Left forelimb (tissue), 1 donor: ENCODE results near the gene RUNX3.
"Not testable (repeated sequence)": the region's sequence is repeated elsewhere in the genome, so short reads cannot be mapped to it uniquely, and the experiment has no call there.

ENCODE experiments used
- DNase-seq: peaks from one replicate; pipeline ENCODE4 v3.0.0-alpha.2; 2018; ENCODE audit warnings: low spot score

RUNX3 gene

GRCh38 chr1:24901791-24902470 lies 28.1 kb downstream of the RUNX3 start:
- DNase-seq: peak; percentile 37

DNA sequence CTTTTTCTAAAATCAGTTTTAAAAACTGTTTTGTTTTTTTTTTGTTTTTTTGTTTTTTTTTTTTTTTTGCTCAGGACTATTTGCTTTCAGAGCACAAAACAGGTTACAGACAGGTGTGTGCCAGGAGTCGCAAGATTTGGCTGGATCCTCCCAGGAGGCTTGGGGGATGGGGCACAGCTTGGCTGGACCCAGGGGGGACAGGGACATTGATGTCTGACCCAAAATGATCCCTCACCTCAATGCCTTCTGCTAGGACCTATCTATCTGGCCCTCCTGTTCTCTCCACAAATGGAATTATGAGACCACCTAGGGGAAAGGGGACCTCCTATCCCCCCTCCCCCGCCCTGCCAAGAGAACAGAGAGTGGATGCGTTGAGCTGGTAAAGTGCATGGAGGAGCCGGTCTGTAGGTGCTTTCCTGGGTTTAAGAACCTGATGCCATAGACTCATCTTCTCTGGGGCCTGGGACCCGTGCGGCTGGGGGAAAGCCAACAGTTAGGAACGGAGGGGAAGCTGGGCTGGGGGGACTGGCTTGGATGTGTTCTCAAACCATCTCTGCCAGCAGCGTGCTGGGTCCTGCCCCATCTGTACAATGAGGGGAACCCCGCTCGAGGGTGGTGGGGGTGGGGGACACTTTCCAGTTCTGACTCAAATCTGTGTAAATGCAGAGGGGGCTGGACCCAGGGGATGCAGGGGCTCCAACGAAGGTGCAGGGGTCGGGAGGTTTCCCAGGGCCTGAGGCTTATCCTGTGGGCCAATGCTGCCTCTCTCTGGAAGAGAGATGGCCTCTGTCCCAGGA lies 28.9 kb downstream of the RUNX3 start:
- peak; percentile 61 for DNase-seq

DNA sequence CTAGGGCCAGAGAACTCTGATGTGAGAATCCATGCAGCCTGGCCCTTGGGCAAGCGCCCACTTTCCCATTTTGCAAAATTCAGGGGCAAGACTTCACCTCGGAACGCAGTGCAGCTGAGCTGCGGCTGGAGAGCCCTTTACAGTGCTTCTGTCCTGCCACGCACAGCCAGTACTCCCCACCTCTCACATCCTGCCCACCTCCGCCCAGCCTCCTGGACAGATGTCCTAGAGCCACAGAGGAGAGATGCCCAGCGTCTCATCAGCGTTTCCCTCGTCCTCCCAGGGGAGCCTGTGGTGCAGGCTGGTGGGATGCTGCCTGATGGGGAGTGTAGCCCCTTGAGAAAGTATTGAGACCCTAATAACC lies 29.6 kb downstream of the RUNX3 start:
- DNase-seq: peak; percentile 47

DNA sequence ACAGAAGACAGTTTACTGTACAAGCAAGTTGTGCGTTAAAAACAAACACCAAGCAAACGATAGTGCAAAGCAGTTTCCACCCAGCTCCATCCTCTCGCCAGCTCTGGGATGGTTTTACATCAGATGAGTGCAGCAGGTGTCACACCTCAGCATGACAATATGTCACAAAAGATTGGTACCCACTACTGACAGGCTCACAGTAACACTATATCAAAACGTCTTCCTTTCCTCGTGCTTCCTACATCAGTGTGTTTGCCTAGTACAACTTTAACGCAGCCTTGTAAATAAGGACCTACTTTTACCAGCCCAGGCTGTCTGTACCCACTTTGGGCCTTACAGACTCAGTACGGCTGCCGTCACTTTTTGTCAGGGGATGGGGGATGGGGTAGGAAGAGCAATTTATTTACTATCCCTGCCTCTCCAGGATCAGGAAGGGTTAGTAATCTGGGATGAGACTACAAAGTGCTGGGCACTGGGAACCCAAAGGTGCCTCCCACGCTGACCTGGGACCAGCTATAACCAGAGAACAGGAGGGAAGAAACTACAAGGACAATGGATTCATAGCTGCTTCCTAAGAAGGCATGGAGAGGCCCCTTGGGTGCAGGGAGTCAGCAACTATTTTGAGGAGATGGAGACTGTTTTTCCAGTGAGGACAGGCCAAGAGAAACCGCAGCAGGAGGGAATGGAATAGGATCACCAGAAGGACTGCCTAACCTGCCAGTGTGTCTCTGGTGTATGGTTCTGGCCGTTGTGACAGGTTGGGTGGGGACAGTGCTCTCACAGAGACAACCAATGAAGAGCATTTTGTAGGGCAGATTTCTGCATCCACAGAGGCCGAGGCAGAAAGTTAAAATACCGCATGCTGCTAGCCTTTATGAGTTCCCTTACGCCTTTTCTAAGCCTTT lies 30.2 kb downstream of the RUNX3 start:
- peak; percentile 60 for DNase-seq

DNA sequence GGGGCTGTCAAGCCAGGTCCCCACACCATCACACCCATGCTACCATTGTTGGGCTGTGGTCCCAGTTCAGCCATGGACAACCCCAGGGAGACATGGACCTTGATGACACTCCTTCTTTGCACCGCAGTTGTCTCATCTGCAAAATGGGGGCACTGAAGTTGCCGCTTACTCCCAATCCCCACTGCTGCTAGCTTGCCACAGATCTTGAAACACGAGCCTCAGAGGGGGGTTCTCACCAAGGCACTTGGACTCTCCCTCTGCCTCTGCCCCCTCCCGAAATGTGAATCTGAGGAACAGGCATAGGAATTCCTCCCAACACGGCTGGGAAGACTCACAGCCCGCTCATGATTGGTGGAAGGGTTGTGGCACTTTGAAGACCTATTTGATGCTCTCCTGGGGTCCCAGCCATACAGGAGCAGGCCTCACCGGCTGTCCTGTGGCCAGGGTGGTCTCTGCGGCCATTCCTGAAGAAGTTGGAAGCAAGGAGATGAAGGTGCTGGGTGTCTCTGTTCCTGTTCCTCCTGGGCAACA lies 31.1 kb downstream of the RUNX3 start:
- peak; percentile 23 for DNase-seq

- peak; percentile 66 for DNase-seq
Measured at GRCh38 chr1:24898152-24898908, 31.7 kb downstream of the RUNX3 start.

DNA sequence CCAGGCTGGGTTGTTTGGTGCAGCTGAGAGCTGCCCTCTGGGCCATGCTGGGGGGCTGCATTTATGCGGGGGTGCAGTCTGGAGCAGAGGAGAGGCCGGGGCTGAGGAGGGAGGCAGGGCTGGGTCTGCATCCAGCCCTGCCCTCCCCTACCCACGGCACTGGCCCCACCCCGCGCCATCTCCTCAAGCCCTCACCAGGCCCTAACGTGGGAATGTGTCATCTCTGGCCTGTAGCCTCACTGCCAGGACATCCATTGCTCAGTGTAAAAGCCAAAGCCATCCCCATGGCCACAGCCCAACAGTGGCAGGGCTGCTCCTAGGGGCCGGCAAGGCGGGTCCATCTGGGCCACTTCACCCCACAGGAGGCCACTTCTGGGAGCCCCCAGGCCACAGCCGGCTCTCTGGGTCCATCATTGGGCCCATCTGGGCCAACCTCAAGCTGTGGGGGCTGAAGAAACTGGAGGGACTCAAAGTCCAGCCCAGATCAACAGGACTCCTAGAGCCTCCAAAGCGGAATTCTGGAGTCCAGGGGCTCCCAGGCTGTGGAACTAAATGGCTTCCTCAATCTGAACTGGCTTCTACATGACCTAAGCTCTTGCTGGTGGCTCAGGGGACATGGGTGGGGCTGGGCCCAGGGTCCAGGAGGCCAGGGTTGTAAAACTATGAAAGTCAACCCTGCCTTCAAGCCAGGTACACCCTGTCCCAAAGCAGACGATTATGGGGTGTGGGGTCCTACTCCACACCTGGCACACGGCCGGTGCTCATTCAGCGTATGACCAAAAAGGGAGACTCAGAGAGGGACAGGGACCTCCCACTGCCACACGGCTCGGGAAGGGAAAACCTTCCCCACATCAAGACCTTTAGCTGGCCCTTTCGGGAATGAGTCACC lies 32.6 kb downstream of the RUNX3 start:
- peak; percentile 38 for DNase-seq

- peak; percentile 52 for DNase-seq
Measured at GRCh38 chr1:24896596-24897262, 33.3 kb downstream of the RUNX3 start.

GRCh38 chr1:24896176-24896575 lies 33.9 kb downstream of the RUNX3 start:
- peak; percentile 31 for DNase-seq

DNA sequence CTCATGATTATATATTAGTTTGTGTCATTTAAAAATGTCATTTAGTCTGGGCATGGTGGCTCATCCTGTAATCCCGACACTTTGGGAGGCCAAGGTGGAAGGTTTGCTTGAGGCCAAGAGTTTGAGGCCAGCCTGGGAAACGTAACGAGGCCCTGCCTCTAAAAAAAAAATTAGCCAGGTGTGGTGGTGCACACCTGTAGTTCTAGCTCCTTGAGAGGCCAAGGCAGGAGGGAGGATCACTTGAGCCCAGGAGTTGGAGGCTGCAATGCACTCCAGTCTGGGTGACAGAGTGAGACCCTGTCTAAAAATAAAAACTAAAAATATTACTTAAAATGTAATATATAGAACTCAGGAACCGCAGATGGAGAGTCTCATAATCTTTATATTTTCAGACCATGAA lies 34.6 kb downstream of the RUNX3 start:
- DNase-seq: peak; percentile 31

DNA sequence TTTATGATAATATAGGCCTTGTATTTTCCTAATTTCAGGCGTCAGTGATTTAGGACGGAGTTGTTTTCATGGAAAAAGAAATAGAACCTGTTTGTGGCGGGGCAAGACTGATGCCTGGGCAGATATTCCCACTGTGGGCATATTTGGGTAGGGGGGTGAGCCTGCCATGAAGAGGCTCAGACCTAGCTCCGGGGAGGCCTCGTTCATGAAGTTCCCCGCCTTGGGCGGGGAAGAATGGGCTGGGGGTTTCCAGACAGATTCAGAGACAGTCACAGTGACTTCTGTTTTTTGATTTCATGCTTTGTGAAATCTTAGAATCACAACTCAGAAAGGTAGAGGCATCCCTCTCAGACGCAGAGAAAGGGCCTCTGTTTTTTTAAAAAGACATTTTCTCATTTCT lies 36.1 kb downstream of the RUNX3 start:
- no peak for DNase-seq

DNA sequence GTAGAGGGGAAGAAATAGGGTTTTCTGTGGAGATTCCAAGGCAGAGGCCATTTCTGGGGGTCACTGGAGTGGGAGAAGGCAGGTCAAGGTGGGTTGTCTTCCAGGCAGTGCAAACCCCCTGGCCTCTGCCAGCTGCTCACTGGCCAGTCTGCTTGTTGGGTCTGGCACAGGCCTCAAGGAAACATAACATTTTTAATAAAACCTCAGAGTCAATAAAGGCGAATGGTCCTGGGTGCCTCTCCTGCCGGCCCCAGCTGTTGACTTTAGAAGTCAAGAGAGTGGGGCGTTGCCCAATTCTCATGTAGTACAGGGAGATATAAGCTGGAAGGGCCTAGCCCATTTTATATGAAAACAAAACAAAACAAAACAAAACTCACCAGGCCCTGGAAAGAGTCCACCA lies 36.6 kb downstream of the RUNX3 start:
- no peak for DNase-seq

- peak; percentile 22 for DNase-seq
Measured at GRCh38 chr1:24892188-24893153, 37.6 kb downstream of the RUNX3 start.

- DNase-seq: not testable (repeated sequence)
Measured at GRCh38 chr1:24891367-24891766, 38.7 kb downstream of the RUNX3 start.

- DNase-seq: no peak
Measured at GRCh38 chr1:24890887-24891286, 39.2 kb downstream of the RUNX3 start.

DNA sequence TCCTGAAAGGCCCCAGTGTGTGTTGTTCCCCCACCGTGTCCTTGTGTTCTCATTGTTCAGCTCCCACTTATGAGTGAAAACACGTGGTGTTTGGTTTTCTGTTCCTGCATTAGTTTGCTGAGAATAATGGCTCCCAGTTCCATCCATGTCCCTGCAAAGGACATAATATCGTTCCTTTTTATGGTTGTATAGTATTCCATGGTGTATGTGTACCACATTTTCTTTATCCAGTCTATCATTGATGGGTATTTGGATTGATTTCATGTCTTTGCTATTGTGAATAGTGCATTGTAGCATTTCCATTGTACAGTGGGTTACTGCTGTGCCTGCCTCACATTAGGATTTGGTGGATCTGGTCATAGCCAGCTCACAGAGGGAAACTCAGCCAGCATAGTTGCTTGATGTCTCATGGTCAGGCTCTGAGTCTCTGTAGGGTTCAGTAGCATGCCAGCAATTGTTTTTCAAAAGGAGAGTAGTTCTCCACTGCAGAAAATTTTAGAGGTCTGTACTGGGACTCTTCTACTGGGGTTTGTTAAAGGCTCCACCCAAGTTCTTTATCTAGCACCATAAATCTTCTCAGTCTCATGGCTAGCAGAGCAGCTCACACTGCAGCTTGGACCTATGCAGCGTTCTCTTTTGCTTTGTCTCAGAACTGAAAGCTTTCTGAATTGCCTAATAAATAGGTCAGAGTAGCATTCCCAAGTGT lies 41.0 kb downstream of the RUNX3 start:
- peak; percentile 31 for DNase-seq

DNA sequence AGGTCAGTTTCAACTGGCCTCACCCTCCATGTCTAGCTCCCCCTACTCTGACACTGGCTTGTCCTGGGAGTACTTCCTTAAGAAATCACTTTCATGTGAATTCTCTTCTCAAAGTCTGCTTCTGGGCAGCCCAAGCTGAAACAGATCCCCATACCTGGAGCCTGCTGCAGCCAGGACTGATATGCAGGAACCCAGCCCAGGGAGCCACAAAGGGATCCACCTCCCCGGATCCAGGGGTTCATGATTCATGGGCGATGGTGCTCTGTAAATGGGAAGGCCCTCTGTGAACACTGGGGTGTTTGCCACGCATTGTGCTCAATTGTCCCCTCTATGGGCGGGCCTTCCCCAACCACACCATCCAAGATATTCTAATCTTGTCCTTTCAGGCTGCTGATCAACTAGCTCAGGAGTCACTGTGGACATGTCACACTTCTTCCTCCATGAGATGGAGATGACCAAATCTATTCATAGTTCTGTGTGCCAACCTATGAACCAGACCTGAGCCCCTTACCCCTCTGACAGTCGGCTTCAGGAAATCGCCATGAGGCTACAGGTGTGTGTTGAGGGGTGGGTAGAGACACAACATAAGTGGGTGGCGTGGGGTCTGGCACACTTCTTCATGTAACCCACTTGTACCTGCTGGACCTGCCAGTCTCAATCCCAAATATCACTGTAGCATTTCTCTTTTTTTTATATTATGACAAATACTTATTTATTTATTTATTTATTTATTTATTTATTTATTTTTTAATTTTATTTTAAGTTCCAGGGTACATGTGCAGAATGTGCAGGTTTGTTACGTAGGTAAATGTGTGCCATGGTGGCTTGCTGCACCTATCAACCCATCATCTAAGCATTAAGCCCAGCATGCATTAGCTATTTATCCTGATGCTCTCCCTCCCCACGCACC lies 41.8 kb downstream of the RUNX3 start:
- peak; percentile 48 for DNase-seq
